Measurements from ENCODE around the gene HDAC5.
"Not testable (repeated sequence)": the region's sequence is repeated elsewhere in the genome, so short reads cannot be mapped to it uniquely, and the experiment has no call there.

HDAC5 gene

GRCh38 chr17:44059101-44059892, 64.1 kb downstream of the HDAC5 start:
- in situ Hi-C loops (cut with HindIII; ENCODE audit: low pct_unique_long_range_greater_than_20kb, low sequenced_read_pairs) = no loop called here
- no peak for TF ChIP-seq JUND (IDR thresholded peaks at IDR 0.05; ENCODE audit: low read depth)
- DNase-seq (ENCODE audit: low read depth in 1 of 2, low spot score in 1 of 2) = no peak

GRCh38 chr17:44053125-44053872, 70.1 kb downstream of the HDAC5 start:
- no peak for DNase-seq (ENCODE audit: low read depth in 1 of 2, low spot score in 1 of 2)
- TF ChIP-seq JUND (IDR thresholded peaks at IDR 0.05; ENCODE audit: low read depth) = no peak
- in situ Hi-C loops (cut with HindIII; ENCODE audit: low pct_unique_long_range_greater_than_20kb, low sequenced_read_pairs) = no loop called here

- in situ Hi-C loops (cut with HindIII; ENCODE audit: low pct_unique_long_range_greater_than_20kb, low sequenced_read_pairs) = no loop called here
- no peak for TF ChIP-seq JUND (IDR thresholded peaks at IDR 0.05; ENCODE audit: low read depth)
- no peak for DNase-seq (ENCODE audit: low read depth in 1 of 2, low spot score in 1 of 2)
Measured at GRCh38 chr17:44049294-44050060, 74.0 kb downstream of the HDAC5 start.

GRCh38 chr17:44046893-44047292, 76.5 kb downstream of the HDAC5 start:
- in situ Hi-C loops (cut with HindIII; ENCODE audit: low pct_unique_long_range_greater_than_20kb, low sequenced_read_pairs); DNase-seq (ENCODE audit: low read depth in 1 of 2, low spot score in 1 of 2): not testable (repeated sequence)

- in situ Hi-C loops (cut with HindIII; ENCODE audit: low pct_unique_long_range_greater_than_20kb, low sequenced_read_pairs) = no loop called here
- DNase-seq (ENCODE audit: low read depth in 1 of 2, low spot score in 1 of 2) = no peak
- TF ChIP-seq JUND (IDR thresholded peaks at IDR 0.05; ENCODE audit: low read depth) = no peak
Measured at GRCh38 chr17:44045486-44045885, 78.0 kb downstream of the HDAC5 start.

- TF ChIP-seq JUND (IDR thresholded peaks at IDR 0.05; ENCODE audit: low read depth) = no peak
- DNase-seq (ENCODE audit: low read depth in 1 of 2, low spot score in 1 of 2) = no peak
- in situ Hi-C loops (cut with HindIII; ENCODE audit: low pct_unique_long_range_greater_than_20kb, low sequenced_read_pairs) = no loop called here
Measured at GRCh38 chr17:44044071-44044470, 79.4 kb downstream of the HDAC5 start.

GRCh38 chr17:44043272-44043696, 80.2 kb downstream of the HDAC5 start:
- DNase-seq (ENCODE audit: low read depth in 1 of 2, low spot score in 1 of 2) = no peak
- TF ChIP-seq JUND (IDR thresholded peaks at IDR 0.05; ENCODE audit: low read depth) = no peak

GRCh38 chr17:44039829-44040635, 83.4 kb downstream of the HDAC5 start:
- in situ Hi-C loops (cut with HindIII; ENCODE audit: low pct_unique_long_range_greater_than_20kb, low sequenced_read_pairs) = no loop called here
- TF ChIP-seq JUND (IDR thresholded peaks at IDR 0.05; ENCODE audit: low read depth) = no peak

More at GRCh38 chr17:44043272-44043696, 80.2 kb downstream of the HDAC5 start:
- in situ Hi-C loops (cut with HindIII; ENCODE audit: low pct_unique_long_range_greater_than_20kb, low sequenced_read_pairs) = no loop called here

GRCh38 chr17:44038604-44039011, 84.8 kb downstream of the HDAC5 start:
- TF ChIP-seq JUND (IDR thresholded peaks at IDR 0.05; ENCODE audit: low read depth) = no peak
- in situ Hi-C loops (cut with HindIII; ENCODE audit: low pct_unique_long_range_greater_than_20kb, low sequenced_read_pairs) = no loop called here
- no peak for DNase-seq (ENCODE audit: low read depth in 1 of 2, low spot score in 1 of 2)

More at GRCh38 chr17:44039829-44040635, 83.4 kb downstream of the HDAC5 start:
- no peak for DNase-seq (ENCODE audit: low read depth in 1 of 2, low spot score in 1 of 2)

GRCh38 chr17:44037471-44037870, 86.0 kb downstream of the HDAC5 start:
- in situ Hi-C loops (cut with HindIII; ENCODE audit: low pct_unique_long_range_greater_than_20kb, low sequenced_read_pairs) = no loop called here
- TF ChIP-seq JUND (IDR thresholded peaks at IDR 0.05; ENCODE audit: low read depth) = no peak
- DNase-seq (ENCODE audit: low read depth in 1 of 2, low spot score in 1 of 2) = no peak

- in situ Hi-C loops (cut with HindIII; ENCODE audit: low pct_unique_long_range_greater_than_20kb, low sequenced_read_pairs); DNase-seq (ENCODE audit: low read depth in 1 of 2, low spot score in 1 of 2): not testable (repeated sequence)
Measured at GRCh38 chr17:44034688-44035087, 88.8 kb downstream of the HDAC5 start.

- DNase-seq (ENCODE audit: low read depth in 1 of 2, low spot score in 1 of 2) = no peak
- no peak for TF ChIP-seq JUND (IDR thresholded peaks at IDR 0.05; ENCODE audit: low read depth)
- in situ Hi-C loops (cut with HindIII; ENCODE audit: low pct_unique_long_range_greater_than_20kb, low sequenced_read_pairs) = no loop called here
Measured at GRCh38 chr17:44033861-44034408, 89.5 kb downstream of the HDAC5 start.

Measured in T47D (cell line).